Thyroid gland (tissue), 4 donors: ENCODE results near the gene ARHGAP8.

ENCODE experiments used
- CTCF ChIP-seq, 6 experiments: fragments of 200-600 bp in 3 of 6; fragments of 450-650 bp in 3 of 6; sonication (generic) in 3 of 6; IDR thresholded peaks; one replicate each; pipeline ENCODE4 v1.5.1; 2016 to 2019; ENCODE audit warnings: antibody characterized with exemption in 6 of 6, mild to moderate bottlenecking in 2 of 6, inconsistent platforms in 1 of 6, moderate library complexity in 1 of 6
- POLR2A ChIP-seq, 2 donors: fragments of 450-650 bp; IDR thresholded peaks; one replicate each; pipeline ENCODE4 v1.6.1; 2017; ENCODE audit warnings: antibody characterized with exemption in 2 of 2, mild to moderate bottlenecking in 2 of 2, moderate library complexity in 1 of 2

GRCh38 chr22:44719586-44720368, 32.6 kb upstream of the ARHGAP8 start:
- TF ChIP-seq CTCF (IDR thresholded peaks at IDR 0.05), result no peak
- TF ChIP-seq POLR2A (IDR thresholded peaks at IDR 0.05), result no peak
